Measurements from ENCODE around the gene PANK4. TPM values are rescaled to one million over a fixed set of nuclear protein-coding genes. Genes with fewer than 3 reads are reported as not detected.

PANK4 gene
- total and polyA plus RNA-seq, 9 of the 15 experiments (the other 6 are each of a cell fraction or from before 2014, with no cell fraction given) = 0.93 to 55.6 (median 31.5) TPM

DNA sequence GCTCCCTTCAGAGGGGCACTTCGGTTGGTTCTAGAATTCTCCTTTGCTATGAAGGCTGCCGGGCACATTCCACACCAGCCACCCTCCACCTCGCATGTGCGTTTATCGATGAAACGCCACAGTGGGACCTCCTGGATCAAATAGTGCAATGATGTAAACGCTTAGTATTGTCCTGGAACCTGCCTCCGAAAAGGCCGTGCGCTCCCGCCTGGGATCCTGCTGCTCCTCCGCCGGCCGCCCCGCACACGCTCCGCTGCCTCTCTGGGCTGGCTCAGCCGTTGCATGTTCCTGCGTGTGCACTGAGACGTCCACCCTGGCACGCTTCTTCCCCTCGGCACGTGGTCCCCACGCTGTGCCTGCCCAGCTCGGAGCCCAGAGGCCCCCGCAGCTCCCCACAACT lies 25.8 kb upstream of the PANK4 start:
- POLR2A ChIA-PET = interaction anchor here (1.0 kb wide), 1 partner anchor 145 kb away, joined by 3 read pairs; no protein-coding TSS in a partner anchor
- H4K20me1 ChIP-seq (replicated peaks; ENCODE audit: control insufficient read depth, insufficient read depth, low read length) = no peaks in the 10 kb centered on the region
- intact Hi-C loops (cut with micrococcal nuclease) (no loop called here), in situ Hi-C loops (cut with MboI) (no loop called here)
- H3K27me3 ChIP-seq (ENCODE audit: control insufficient read depth in 2 of 2, insufficient read depth in 2 of 2, low read length in 2 of 2) = no peaks in the 10 kb centered on the region
- no peak for FAIRE-seq
- no peaks in the 10 kb centered on the region for H3K9me3 ChIP-seq (replicated peaks; ENCODE audit: control insufficient read depth, insufficient read depth, low read depth, low read length)
- H3K4me3 ChIP-seq = no peak overlapping the region
- no peak overlapping the region for H3K4me2 ChIP-seq (ENCODE audit: insufficient read depth, low read length)
- H3K4me1 ChIP-seq (replicated peaks in 1 of 2; ENCODE audit: control insufficient read depth in 2 of 2, insufficient read depth in 2 of 2, low read length in 2 of 2) = peaks cover 39 to 74% of the 10 kb centered on the region in 2 experiments
- 69% methylated on average over 26 of the region's 26 CpGs for WGBS (ENCODE audit: insufficient coverage, low coverage, missing lambda C conversion rate)
- CTCF ChIA-PET (ENCODE audit: low intra/inter-chr PET ratio) = no interaction called here
- H3K36me3 ChIP-seq (ENCODE audit: control insufficient read depth, insufficient read depth, low read length) = no peaks in the 10 kb centered on the region
- ATAC-seq = no peak
- peaks cover 6% of the 10 kb centered on the region; the same call in 1 of the 3 replicates for H3K79me2 ChIP-seq (ENCODE audit: control insufficient read depth, insufficient read depth, low read length)
- no TSS peak for BruUV-seq (replicated peaks)
- H3K27ac ChIP-seq (ENCODE audit: extremely low read depth, low read depth, low read length) = no peak overlapping the region
- H3K9ac ChIP-seq (ENCODE audit: insufficient read depth in 1 of 2, low read depth in 2 of 2, low read length in 2 of 2) = peak overlapping the region in 1 of 2 experiments; percentile 52; a peak in 2 of 4 replicates
- H3K9me1 ChIP-seq (ENCODE audit: control insufficient read depth, insufficient read depth, low read length) = no peaks in the 10 kb centered on the region
- H2AFZ ChIP-seq (ENCODE audit: low read depth, low read length) = no peak overlapping the region
- DNase-seq (ENCODE audit: extremely low read depth in 1 of 4, low spot score in 3 of 4) = no peak
- TF ChIP-seq SRSF9 (IDR thresholded peaks at IDR 0.05; ENCODE audit: borderline replicate concordance, low read depth, low read length) (no peak), ZNF174 (CRISPR knock-in tag; IDR thresholded peaks at IDR 0.05) (no peak), GATAD2A (IDR thresholded peaks at IDR 0.05) (no peak), STAT5B (CRISPR knock-in tag; IDR thresholded peaks at IDR 0.05) (no peak), CBFB (CRISPR knock-in tag; IDR thresholded peaks at IDR 0.05) (no peak), ZNF583 (CRISPR knock-in tag; IDR thresholded peaks at IDR 0.05) (no peak), PPARD (CRISPR knock-in tag; IDR thresholded peaks at IDR 0.05) (no peak), LEF1 (IDR thresholded peaks at IDR 0.05) (no peak), HDAC2 (IDR thresholded peaks at IDR 0.05) (no peak), POLR2AphosphoS5 (IDR thresholded peaks at IDR 0.05; ENCODE audit: control insufficient read depth, insufficient read depth, low read depth, low read length) (no peak), RBM39 (optimal IDR thresholded peaks at IDR 0.05; ENCODE audit: low read depth, low read length) (no peak), ILF3 (IDR thresholded peaks at IDR 0.05; ENCODE audit: borderline replicate concordance) (no peak)
- TF ChIP-seq, protein P1, sequence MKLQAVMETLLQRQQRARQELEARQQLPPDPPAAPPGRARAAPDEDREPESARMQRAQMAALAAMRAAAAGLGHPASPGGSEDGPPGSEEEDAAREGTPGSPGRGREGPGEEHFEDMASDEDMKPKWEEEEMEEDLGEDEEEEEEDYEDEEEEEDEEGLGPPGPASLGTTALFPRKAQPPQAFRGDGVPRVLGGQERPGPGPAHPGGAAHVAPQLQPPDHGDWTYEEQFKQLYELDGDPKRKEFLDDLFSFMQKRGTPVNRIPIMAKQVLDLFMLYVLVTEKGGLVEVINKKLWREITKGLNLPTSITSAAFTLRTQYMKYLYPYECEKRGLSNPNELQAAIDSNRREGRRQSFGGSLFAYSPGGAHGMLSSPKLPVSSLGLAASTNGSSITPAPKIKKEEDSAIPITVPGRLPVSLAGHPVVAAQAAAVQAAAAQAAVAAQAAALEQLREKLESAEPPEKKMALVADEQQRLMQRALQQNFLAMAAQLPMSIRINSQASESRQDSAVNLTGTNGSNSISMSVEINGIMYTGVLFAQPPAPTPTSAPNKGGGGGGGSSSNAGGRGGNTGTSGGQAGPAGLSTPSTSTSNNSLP (IDR thresholded peaks at IDR 0.05; ENCODE audit: borderline replicate concordance, low read depth, low read length) = no peak
